ENCODE data around the gene CPSF4.

Gene CPSF4

DNA sequence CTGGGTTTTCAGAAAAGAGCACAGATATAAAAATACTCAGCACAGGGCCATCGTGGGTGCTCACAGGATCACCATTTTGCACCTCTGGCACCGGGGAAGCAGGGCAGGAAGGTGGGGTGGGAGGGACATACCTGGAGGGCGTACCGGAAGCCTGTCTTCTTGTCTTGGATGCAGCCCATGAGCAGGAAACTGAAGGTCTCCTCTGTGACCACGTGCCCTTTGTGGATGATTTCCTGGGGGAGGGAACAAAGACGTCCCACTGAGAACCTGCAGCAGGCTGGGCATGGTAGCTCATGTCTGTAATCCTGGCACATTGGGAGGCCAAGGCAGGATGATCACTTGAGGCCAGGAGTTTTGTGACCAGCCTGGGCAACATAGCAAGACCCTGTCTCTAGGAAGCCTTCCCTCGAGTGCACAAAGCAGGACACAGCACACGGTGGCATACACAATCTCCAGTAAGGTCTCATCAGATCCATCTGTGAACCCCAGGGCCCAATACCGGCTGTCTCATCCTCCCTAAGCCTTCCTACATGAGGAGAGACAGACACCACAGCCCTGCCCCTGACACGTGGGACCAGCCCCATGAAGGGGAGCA is 9.7 kb upstream of the CPSF4 start:
- TF ChIP-seq, protein P1, sequence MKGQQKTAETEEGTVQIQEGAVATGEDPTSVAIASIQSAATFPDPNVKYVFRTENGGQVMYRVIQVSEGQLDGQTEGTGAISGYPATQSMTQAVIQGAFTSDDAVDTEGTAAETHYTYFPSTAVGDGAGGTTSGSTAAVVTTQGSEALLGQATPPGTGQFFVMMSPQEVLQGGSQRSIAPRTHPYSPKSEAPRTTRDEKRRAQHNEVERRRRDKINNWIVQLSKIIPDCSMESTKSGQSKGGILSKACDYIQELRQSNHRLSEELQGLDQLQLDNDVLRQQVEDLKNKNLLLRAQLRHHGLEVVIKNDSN (IDR thresholded peaks at IDR 0.05) = peak; percentile 86
- TF ChIP-seq RAD21 (IDR thresholded peaks at IDR 0.05; ENCODE audit: low read depth) (no peak), EP300 (IDR thresholded peaks at IDR 0.05; ENCODE audit: borderline replicate concordance) (no peak), ZBTB7A (IDR thresholded peaks at IDR 0.05; ENCODE audit: low read depth) (no peak)
- TF ChIP-seq, protein P2, sequence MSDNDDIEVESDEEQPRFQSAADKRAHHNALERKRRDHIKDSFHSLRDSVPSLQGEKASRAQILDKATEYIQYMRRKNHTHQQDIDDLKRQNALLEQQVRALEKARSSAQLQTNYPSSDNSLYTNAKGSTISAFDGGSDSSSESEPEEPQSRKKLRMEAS (IDR thresholded peaks at IDR 0.05) = peak; percentile 66

DNA sequence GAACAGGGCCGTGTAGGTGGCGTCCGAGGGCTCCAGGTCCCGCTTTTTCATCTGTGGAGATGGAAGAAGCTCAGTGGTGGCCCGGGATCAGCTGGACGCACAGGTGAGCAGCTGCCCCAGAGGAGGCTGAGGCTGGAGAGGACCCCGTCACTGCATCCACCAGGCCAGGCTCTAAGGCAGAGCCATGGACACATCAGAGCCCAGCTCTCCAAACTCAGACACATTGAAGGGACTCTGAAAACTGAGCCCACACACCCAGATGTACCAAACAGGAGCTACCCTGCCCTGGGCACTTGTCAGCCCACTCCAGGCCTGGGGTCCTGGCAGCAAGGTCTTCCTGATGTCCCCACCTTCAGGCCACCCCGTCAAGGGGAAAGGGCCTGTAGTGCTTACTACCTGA is 9.0 kb upstream of the CPSF4 start:
- TF ChIP-seq ZBTB7A (IDR thresholded peaks at IDR 0.05; ENCODE audit: low read depth) = no peak
- TF ChIP-seq FOXM1 (IDR thresholded peaks at IDR 0.05; ENCODE audit: borderline replicate concordance, low read depth) = no peak
- TF ChIP-seq EGR1 (IDR thresholded peaks at IDR 0.05) = no peak
- no peak for TF ChIP-seq NFIC (IDR thresholded peaks at IDR 0.05)
- TF ChIP-seq TAF1 (IDR thresholded peaks at IDR 0.05; ENCODE audit: low read depth) = no peak
- TF ChIP-seq, protein P3, sequence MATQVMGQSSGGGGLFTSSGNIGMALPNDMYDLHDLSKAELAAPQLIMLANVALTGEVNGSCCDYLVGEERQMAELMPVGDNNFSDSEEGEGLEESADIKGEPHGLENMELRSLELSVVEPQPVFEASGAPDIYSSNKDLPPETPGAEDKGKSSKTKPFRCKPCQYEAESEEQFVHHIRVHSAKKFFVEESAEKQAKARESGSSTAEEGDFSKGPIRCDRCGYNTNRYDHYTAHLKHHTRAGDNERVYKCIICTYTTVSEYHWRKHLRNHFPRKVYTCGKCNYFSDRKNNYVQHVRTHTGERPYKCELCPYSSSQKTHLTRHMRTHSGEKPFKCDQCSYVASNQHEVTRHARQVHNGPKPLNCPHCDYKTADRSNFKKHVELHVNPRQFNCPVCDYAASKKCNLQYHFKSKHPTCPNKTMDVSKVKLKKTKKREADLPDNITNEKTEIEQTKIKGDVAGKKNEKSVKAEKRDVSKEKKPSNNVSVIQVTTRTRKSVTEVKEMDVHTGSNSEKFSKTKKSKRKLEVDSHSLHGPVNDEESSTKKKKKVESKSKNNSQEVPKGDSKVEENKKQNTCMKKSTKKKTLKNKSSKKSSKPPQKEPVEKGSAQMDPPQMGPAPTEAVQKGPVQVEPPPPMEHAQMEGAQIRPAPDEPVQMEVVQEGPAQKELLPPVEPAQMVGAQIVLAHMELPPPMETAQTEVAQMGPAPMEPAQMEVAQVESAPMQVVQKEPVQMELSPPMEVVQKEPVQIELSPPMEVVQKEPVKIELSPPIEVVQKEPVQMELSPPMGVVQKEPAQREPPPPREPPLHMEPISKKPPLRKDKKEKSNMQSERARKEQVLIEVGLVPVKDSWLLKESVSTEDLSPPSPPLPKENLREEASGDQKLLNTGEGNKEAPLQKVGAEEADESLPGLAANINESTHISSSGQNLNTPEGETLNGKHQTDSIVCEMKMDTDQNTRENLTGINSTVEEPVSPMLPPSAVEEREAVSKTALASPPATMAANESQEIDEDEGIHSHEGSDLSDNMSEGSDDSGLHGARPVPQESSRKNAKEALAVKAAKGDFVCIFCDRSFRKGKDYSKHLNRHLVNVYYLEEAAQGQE (IDR thresholded peaks at IDR 0.05; ENCODE audit: low read depth) = no peak
- TF ChIP-seq, protein P2 (IDR thresholded peaks at IDR 0.05) = no peak
- no peak for TF ChIP-seq RAD21 (IDR thresholded peaks at IDR 0.05; ENCODE audit: low read depth)
- no peak for TF ChIP-seq TCF12 (IDR thresholded peaks at IDR 0.05; ENCODE audit: low read depth)

DNA sequence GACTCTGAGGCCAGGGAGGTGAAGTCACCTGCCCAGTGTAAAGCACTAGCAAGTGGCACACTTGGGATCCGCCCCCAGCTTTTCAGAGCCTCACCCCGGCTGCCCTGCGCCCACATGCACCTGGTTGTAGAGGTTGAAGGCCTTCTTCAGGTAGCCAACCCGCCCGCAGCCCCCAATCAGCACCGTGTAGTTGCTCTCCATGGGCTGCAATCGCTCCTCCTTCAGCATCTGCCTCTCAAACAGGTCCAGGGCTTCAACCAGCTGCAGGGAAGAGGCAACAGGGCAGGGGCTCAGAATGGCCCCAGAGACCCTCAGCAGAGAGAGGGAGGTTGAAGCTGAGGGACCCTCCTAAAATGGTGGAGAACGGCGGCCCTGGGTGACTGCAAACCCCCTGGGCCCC is 5.6 kb upstream of the CPSF4 start:
- TF ChIP-seq YY1 (IDR thresholded peaks at IDR 0.05; ENCODE audit: low read depth) = no peak

DNA sequence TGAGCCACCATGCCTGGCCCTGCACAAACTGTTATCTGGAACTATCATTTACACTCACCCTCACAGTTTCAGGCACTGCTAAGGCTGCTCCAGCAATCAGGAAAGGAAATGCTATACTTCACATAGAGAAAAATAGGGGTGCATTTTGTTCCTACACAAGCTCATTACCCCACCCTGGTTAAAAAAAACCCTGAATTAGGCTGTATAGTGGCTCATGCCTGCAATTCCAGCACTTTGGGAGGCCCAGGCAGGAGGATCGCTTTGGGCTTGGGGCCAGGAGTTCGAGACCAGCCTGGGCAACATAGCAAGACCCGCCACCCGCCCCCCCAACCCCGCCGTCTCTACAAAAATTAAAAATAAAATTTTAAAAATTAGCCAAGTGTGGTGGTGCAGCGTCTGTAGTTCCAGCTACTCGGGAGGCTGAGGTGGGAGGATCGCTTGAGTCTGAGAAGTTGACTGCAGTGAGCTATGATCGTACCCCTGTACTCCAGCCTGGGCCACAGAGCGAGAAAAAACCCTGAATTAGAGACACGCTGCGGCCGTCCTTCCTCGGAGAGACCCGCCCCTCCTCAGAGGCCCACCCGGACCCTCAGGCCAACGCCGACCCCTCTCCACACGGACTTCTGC is 684 bp upstream of the CPSF4 start:
- TF ChIP-seq ZBTB7A (IDR thresholded peaks at IDR 0.05; ENCODE audit: low read depth) (peak; percentile 80; the same call in 1 of the 2 replicates), EP300 (IDR thresholded peaks at IDR 0.05; ENCODE audit: borderline replicate concordance) (no peak)
- TF ChIP-seq, protein P1 (IDR thresholded peaks at IDR 0.05) = no peak

DNA sequence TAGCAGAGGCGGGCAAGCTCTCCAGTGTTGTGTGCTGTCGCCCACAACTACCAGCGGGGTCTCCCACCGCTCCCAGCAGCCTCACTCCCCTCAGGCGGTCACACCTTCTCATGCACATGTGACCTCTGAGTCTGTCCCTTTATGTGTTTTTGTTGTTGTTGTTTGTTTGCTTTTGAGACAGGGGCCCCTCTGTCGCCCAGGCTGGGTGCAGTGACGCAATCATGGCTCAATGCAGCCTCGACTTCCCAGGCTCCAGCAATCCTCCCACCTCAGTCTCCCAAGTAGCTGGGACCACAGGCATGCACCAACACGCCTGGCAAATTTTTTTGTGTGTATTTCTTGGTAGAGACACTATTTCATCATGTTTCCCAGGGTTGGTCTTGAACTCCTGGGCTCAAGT is 1.5 kb downstream of the CPSF4 start:
- peak; percentile 28; the same call in 1 of the 2 replicates for TF ChIP-seq CEBPB (IDR thresholded peaks at IDR 0.05)
- TF ChIP-seq RAD21 (IDR thresholded peaks at IDR 0.05; ENCODE audit: low read depth) = no peak

DNA sequence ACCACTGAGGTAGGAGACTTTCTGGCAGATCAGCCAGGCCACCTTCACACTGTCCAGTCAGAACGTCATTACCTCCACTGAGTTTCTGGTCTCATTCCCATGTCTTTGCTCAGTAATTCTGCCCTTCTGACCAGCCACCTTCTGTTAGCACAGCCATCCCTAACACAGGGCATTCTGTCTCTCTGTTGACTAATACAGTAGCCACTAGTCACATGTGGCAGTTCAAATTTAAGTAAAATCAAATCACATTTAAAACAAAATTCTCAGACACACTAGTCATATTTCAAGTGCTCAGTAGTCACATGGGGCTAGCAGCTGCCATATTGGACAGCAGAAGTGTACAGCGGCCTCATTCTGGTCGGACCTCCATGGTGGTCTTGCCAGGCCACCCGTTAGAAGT is 7.4 kb downstream of the CPSF4 start:
- TF ChIP-seq, protein P2 (IDR thresholded peaks at IDR 0.05) = no peak
- TF ChIP-seq RAD21 (IDR thresholded peaks at IDR 0.05; ENCODE audit: low read depth) (no peak), TAF1 (IDR thresholded peaks at IDR 0.05; ENCODE audit: low read depth) (no peak), NFIC (IDR thresholded peaks at IDR 0.05) (no peak), TCF12 (IDR thresholded peaks at IDR 0.05; ENCODE audit: low read depth) (no peak), TEAD4 (IDR thresholded peaks at IDR 0.05) (no peak), CEBPB (IDR thresholded peaks at IDR 0.05) (no peak), ZBTB7A (IDR thresholded peaks at IDR 0.05; ENCODE audit: low read depth) (no peak), EP300 (IDR thresholded peaks at IDR 0.05; ENCODE audit: borderline replicate concordance) (no peak)
- TF ChIP-seq, protein P3 (IDR thresholded peaks at IDR 0.05; ENCODE audit: low read depth) = no peak
- TF ChIP-seq, protein P1 (IDR thresholded peaks at IDR 0.05) = no peak
